ENCODE data around the gene GLRX. TPM values are rescaled to one million over a fixed set of nuclear protein-coding genes. Genes with fewer than 3 reads are reported as not detected.

GLRX gene
- total RNA-seq, 2 experiments from 2014 or later, result 60.2 to 61.1 TPM

DNA sequence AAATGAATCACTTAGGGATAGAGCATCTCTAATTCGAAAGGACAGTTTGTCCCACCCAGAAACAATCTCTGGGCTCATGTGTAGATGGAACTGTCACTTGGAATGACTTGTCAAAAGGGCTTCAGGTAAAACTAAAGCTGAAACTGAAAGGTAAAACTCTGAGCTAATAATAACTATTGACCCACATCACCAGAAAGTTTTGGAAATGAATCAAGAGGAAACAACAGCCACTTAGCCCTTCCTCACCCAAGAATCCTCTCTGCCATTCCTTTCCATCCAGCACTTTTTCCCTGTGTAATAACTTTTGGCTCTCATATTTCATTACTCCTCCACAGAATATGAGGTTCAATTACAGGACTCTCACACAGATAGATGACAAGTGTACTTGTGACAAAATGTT lies 14.0 kb upstream of the GLRX start:
- H3K27ac Mint-ChIP-seq, result peak overlapping the region; percentile 10
- POLR2A ChIA-PET, result no interaction called here
- H3K9me3 Mint-ChIP-seq, result no peaks in the 10 kb centered on the region
- CTCF ChIA-PET, result interaction anchor here (0.8 to 3.1 kb wide), 3 partner anchors 13 to 28 kb away, joined by 3 to 18 read pairs (median 3); partner anchors contain the start of gene GLRX
- H3K4me1 Mint-ChIP-seq, result peaks cover 41% of the 10 kb centered on the region
- no peak for DNase-seq
- no peak overlapping the region for H3K4me3 Mint-ChIP-seq
- no peaks in the 10 kb centered on the region for H3K36me3 Mint-ChIP-seq (ENCODE audit: low read depth)
- no peaks in the 10 kb centered on the region for H3K27me3 Mint-ChIP-seq

DNA sequence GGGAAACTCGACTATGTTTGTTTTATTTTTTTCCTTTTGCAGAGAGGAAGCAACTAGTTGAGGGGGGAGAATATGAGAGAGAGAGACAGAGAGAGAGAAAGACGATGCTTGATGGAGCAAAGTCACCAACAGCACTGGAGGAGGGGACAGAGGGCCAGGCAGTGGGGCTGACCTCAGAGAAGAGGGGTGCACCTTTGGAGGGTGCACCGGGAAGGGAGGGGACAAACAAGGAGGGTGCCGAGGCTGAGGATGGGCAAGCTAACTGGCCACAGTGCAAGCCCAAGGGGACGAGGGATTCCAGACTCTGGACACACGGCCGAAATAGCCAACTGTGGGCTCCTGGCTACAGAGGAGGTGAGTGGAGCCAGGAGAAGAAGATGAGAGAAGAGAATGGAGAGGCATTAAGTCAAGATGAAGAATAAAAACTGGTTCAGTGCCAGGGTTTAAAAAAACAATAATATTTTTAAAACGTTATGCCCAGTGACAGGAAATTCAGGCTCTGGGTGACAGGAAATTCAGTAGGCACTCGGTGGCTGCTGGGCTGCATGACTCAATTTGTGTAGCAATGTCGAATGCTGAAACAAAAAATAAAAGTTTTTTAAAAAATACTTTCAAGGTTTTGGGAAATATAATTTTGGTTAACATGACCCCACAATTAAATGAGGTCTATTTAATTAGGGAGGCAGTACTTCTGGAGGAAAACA lies 13.3 kb upstream of the GLRX start:
- H3K4me1 Mint-ChIP-seq, result peaks cover 41% of the 10 kb centered on the region
- H3K36me3 Mint-ChIP-seq (ENCODE audit: low read depth), result no peaks in the 10 kb centered on the region
- peak; percentile 26 for DNase-seq
- POLR2A ChIA-PET, result no interaction called here
- CTCF ChIA-PET, result interaction anchor here (0.8 to 3.1 kb wide), 4 partner anchors 12 to 193 kb away, joined by 3 to 18 read pairs (median 4); partner anchors contain the start of gene GLRX
- peak overlapping the region; percentile 79 for H3K4me3 Mint-ChIP-seq
- H3K27me3 Mint-ChIP-seq, result no peaks in the 10 kb centered on the region
- no peaks in the 10 kb centered on the region for H3K9me3 Mint-ChIP-seq
- H3K27ac Mint-ChIP-seq, result peak overlapping the region; percentile 89

DNA sequence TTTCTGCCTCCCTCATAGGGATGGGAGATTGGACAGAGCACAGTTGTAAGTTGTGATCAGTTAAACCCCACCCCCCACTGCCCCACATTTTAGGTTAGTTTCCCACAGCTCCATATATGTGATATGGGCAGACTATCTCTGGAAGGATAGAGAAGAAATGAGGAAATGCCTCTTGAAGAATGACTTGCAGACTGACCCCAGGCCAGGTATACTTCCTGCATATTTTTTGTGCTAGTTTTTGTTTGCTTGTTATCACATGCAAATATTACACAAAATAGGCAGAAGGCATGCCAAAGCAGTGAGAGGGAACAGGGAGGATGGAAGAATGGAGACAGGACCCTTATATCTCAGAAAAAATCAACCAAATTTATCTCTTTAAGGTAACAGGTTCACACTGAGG lies 10.1 kb upstream of the GLRX start:
- CTCF ChIA-PET, result interaction anchor here (1.2 to 1.7 kb wide), 3 partner anchors 9 to 52 kb away, joined by 3 to 7 read pairs (median 4); no protein-coding TSS in a partner anchor
- Mint-ChIP-seq H3K27me3 (no peaks in the 10 kb centered on the region), H3K4me3 (no peak overlapping the region), H3K4me1 (peaks cover 44% of the 10 kb centered on the region), H3K9me3 (no peaks in the 10 kb centered on the region), H3K36me3 (ENCODE audit: low read depth) (no peaks in the 10 kb centered on the region), H3K27ac (no peak overlapping the region)
- DNase-seq, result no peak
- POLR2A ChIA-PET, result no interaction called here

DNA sequence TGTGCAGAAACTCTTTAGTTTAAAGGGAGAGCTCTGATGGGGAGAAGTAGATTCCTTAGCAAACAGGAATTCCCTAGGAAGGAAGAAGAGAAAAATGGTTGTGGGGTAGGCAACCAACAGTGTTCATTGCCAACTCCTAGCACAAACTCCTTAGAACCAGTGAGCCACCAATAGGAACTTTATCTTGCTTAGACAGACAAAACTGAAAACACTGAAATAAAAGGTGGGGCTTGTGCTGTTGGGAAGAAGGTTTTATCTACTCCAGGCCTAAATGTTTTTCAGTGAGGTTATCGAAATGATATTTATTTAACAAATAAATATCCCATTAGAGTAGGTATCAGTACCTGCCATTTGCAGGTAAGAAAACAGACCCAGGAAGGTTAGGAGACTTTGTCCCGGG lies 7.7 kb upstream of the GLRX start:
- no peak for DNase-seq
- POLR2A ChIA-PET, result no interaction called here
- Mint-ChIP-seq H3K9me3 (no peaks in the 10 kb centered on the region), H3K27me3 (no peaks in the 10 kb centered on the region), H3K36me3 (ENCODE audit: low read depth) (peaks cover 3% of the 10 kb centered on the region), H3K4me1 (peaks cover 40% of the 10 kb centered on the region), H3K4me3 (no peak overlapping the region), H3K27ac (no peak overlapping the region)
- CTCF ChIA-PET, result no interaction called here

DNA sequence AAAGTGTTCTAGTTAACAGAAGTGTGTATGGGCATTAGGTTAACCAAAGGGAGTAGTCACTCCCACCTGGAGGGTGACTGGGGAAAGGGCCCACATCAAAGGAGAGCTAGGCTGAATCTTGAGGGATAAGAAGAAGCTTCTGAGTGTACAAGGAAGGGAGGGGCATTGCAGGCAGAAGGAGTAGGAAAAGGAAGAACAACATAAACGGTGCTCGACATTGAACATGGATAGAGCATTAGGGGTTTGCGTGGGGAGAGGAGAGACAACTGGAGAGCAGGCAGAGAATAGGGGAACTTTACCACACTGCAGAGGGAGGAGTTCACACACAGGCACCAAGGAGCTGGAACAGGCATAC lies 5.3 kb upstream of the GLRX start:
- H3K27ac Mint-ChIP-seq, result no peak overlapping the region
- H3K27me3 Mint-ChIP-seq, result no peaks in the 10 kb centered on the region
- no peak for DNase-seq
- H3K4me1 Mint-ChIP-seq, result peaks cover 46% of the 10 kb centered on the region
- no peak overlapping the region for H3K4me3 Mint-ChIP-seq
- ChIA-PET POLR2A (no interaction called here), CTCF (no interaction called here)
- peaks cover 3% of the 10 kb centered on the region for H3K36me3 Mint-ChIP-seq (ENCODE audit: low read depth)
- H3K9me3 Mint-ChIP-seq, result no peaks in the 10 kb centered on the region

DNA sequence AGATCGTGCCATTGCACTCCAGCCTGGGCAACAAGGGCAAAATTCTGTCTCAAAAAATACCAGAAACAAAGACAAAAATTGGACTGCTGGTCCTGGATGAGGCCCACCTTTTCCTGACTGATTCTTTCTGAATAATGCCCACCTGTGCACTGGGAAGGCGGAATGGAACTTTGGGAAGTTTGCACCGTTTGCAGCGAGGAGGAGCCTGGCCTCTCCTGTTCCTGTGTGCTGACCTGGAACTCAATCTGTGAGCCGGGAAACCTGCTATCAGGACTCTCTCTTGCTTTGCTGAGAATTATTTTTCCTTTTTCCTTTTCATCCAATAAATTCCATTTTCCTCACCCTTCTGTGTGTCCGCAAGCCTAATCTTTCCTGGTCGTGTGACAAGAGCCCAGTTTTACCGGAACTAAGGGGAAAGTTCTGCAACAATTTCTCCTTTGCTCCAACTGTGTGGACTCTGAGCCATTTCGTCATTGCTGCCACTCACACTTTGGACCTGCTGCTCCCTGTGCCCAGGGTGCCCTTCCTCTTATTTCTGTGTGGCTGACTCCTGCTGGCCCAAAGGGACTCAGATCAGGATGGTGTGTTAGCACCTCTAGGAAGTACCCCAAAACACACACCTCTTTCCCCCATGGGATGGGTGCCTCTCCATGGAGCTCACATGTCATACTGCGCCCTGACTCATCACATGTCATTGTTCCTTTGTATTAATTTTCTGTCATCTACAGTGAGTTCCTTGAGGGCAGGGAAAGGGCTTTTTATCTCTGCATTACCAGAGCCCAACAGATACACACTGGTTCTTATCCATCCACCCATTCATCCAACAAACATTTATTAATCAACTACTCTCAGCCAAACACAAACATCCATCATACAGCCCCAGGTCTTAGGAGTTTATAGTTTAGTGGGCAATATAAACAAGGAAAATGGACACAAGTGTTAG lies 4.7 kb upstream of the GLRX start:
- ChIA-PET POLR2A (no interaction called here), CTCF (no interaction called here)
- no peaks in the 10 kb centered on the region for H3K27me3 Mint-ChIP-seq
- no peak for DNase-seq
- H3K36me3 Mint-ChIP-seq (ENCODE audit: low read depth), result peaks cover 3% of the 10 kb centered on the region
- H3K4me3 Mint-ChIP-seq, result no peak overlapping the region
- no peaks in the 10 kb centered on the region for H3K9me3 Mint-ChIP-seq
- no peak overlapping the region for H3K27ac Mint-ChIP-seq
- peaks cover 46% of the 10 kb centered on the region for H3K4me1 Mint-ChIP-seq

DNA sequence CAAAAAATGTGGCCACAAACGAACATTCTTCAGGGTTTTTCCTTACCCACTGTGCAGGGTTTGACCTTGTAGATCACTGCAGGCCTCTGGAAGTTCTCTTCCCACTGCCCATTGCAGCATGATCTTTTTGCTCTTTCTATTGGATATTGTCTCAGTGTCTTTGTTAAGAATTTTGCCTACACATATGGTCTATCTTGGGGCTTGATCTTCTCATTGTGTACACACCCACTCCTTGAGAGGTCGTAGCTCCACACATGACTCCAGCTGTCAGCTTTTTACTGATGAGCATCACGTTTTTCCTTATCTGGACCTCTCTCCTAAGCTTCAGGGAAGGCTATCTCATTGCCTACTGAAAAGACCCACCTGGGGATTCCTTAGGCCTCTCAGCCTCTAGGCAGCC lies 3.0 kb upstream of the GLRX start:
- Mint-ChIP-seq H3K4me1 (peaks cover 51% of the 10 kb centered on the region), H3K36me3 (ENCODE audit: low read depth) (peaks cover 8% of the 10 kb centered on the region), H3K9me3 (no peaks in the 10 kb centered on the region), H3K4me3 (peak overlapping the region; percentile 26), H3K27me3 (no peaks in the 10 kb centered on the region), H3K27ac (peak overlapping the region; percentile 93)
- DNase-seq, result no peak
- ChIA-PET POLR2A (no interaction called here), CTCF (interaction anchor here (1.0 to 3.7 kb wide), 4 partner anchors 9 to 32 kb away, joined by 4 to 18 read pairs (median 5); no protein-coding TSS in a partner anchor)

DNA sequence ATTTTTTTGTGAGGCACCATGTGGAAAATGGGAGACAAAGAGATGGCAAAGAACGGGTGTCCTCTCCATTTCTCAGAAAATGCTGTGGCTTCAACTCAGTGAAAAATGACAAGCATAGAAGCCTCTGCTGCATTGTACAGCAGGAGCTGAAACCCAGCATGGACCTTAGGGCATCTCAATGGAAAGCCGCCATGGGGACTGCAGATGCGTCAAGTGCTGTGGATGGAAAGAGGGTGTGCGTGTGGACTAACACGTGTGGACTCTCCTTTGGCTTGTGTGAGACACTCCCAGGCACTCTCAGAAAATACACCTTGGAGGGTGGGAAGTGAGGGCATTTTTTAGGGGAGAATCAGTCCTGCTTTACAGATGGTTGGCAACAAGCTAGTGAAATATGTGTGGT lies 2.2 kb upstream of the GLRX start:
- ChIA-PET CTCF (interaction anchor here (1.0 to 4.3 kb wide), 6 partner anchors 10 to 34 kb away, joined by 4 to 32 read pairs (median 5); no protein-coding TSS in a partner anchor), POLR2A (no interaction called here)
- Mint-ChIP-seq H3K36me3 (ENCODE audit: low read depth) (peaks cover 8% of the 10 kb centered on the region), H3K4me1 (peaks cover 53% of the 10 kb centered on the region), H3K27me3 (no peaks in the 10 kb centered on the region), H3K4me3 (peak overlapping the region; percentile 91), H3K9me3 (no peaks in the 10 kb centered on the region), H3K27ac (peak overlapping the region; percentile 93)
- no peak for DNase-seq

DNA sequence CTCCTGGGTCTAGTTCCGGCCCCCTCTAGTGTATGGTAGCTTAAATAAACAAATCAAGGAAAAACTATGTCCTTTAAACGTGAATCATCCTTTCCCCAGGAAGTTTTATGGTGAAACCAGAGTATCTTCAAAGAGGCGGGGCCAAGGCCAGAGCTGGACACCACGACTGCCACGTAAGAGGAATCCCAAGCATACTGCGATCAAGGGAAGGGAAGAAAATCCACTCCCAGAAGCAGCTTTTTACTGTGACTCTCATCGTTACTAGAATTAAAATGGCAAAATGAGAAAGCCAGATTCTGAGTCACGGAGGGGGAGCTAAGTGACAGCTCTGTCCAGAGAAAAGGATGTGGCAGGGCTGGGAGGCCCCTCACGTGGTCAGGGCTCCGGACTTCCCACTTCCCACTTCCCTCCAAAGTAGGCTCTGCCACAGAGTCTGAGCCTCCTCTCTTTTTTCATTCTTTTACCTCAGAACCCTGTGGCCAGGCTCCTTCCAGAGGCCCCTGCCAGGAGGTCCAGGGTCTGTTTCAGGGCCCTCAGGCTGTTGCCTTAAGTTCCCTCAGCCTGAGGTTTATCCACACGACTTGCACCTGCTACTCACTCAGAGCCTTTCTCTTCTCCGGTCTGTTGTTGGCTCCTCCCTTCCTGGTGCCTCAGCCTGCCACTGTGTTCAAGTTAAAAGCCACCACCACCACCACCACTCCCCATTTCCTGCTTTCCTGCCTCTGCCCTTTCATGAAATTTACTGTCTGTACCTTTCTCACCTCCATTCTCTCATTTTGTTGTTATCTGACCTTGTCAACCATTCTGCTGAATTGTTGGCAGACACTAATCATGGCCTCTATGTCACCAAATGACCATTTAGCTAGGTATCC lies 1.4 kb upstream of the GLRX start:
- Mint-ChIP-seq H3K9me3 (no peaks in the 10 kb centered on the region), H3K36me3 (ENCODE audit: low read depth) (peaks cover 8% of the 10 kb centered on the region), H3K4me1 (peaks cover 60% of the 10 kb centered on the region), H3K27me3 (no peaks in the 10 kb centered on the region), H3K4me3 (peak overlapping the region; percentile 91), H3K27ac (peak overlapping the region; percentile 93)
- ChIA-PET POLR2A (no interaction called here), CTCF (interaction anchor here (0.5 to 4.3 kb wide), 10 partner anchors 8 to 502 kb away, joined by 3 to 32 read pairs (median 5); no protein-coding TSS in a partner anchor)
- DNase-seq, result peak; percentile 84

DNA sequence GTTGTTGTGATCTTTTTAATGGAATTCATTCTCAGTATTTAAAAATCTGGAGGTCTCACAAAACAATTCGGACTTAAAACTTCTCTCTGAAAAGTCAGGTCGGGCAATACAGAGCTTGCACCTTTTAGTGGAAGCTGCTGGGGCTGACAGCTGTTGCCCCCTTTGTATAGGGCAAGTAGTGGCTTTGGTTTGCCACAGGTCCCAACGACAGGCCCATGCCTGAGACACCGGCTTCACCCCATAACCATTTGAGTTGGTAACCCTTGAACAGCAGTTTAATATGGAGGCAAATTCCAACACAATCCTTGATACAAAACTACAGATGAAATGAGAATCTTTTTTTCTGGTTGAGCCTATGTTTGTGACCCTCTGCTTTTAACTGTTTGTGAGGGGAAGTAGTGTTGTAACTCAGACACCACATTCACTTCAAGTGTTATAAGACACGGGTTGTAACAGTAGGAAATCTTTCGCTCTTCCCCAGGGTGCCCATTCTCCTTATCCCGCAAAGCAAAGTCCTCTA lies 752 bp upstream of the GLRX start:
- Mint-ChIP-seq H3K4me3 (peak overlapping the region; percentile 91), H3K4me1 (peaks cover 66% of the 10 kb centered on the region), H3K36me3 (ENCODE audit: low read depth) (peaks cover 14% of the 10 kb centered on the region), H3K27me3 (no peaks in the 10 kb centered on the region), H3K27ac (peak overlapping the region; percentile 93), H3K9me3 (no peaks in the 10 kb centered on the region)
- CTCF ChIA-PET, result interaction anchor here (0.5 to 4.3 kb wide), 8 partner anchors 9 to 503 kb away, joined by 3 to 32 read pairs (median 8); no protein-coding TSS in a partner anchor
- POLR2A ChIA-PET, result no interaction called here
- DNase-seq, result no peak

DNA sequence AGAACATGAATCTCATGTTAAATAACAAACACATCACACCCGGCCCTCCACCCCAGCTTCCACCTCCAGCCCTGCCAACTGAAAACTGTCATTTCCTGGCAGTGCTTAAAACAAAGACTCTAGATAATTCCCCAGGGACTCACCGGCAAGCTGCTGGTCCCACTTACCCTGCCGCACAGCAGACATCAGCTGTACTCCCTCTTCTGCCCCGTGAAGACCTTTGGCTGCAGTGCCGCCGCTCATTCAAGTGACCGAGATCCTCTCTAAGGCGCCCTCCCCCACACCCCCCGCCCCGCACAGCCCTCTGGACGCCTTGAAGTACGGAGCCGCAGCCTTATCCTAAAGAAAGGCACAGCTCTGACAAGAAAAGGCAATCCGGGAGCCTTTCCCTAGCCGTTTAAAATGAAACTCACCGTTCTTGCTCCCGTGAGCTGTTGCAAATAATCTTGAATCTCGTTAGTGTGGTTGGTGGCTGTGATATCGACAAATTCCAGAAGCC lies 434 bp downstream of the GLRX start:
- POLR2A ChIA-PET, result no interaction called here
- H3K36me3 Mint-ChIP-seq (ENCODE audit: low read depth), result peaks cover 24% of the 10 kb centered on the region
- H3K27me3 Mint-ChIP-seq, result no peaks in the 10 kb centered on the region
- CTCF ChIA-PET, result interaction anchor here (1.1 to 4.3 kb wide), 6 partner anchors 13 to 178 kb away, joined by 3 to 32 read pairs (median 8); no protein-coding TSS in a partner anchor
- peaks cover 68% of the 10 kb centered on the region for H3K4me1 Mint-ChIP-seq
- DNase-seq, result peak; percentile 27
- H3K4me3 Mint-ChIP-seq, result peak overlapping the region; percentile 91
- peak overlapping the region; percentile 93 for H3K27ac Mint-ChIP-seq
- no peaks in the 10 kb centered on the region for H3K9me3 Mint-ChIP-seq
